B cell (primary cell): ENCODE data around the gene SLC9A6. TPM values are rescaled to one million over a fixed set of nuclear protein-coding genes. Genes with fewer than 3 reads are reported as not detected.

ENCODE experiments used
- ATAC-seq: fragments of 200-7000 bp; cut with Tn5 transposase; one replicate; pipeline ENCODE4 v1.10.0; 2021; ENCODE audit warnings: low read depth, mild to moderate bottlenecking, moderate number of reproducible peaks, moderate library complexity
- CTCF ChIA-PET: fragments of 350-600 bp; sonication (Branson Sonifier 250); formaldehyde crosslinking; loops from one replicate; lab custom pipeline; 2021; ENCODE audit warnings: antibody characterized with exemption, inconsistent platforms; lab: Charles Lee
- POLR2A ChIA-PET: fragments of 350-600 bp; sonication (Branson Sonifier 250); formaldehyde crosslinking; loops from one replicate; lab custom pipeline; 2021; ENCODE audit warnings: antibody characterized with exemption; lab: Charles Lee
- DNase-seq: peaks from one replicate; pipeline ENCODE4 v3.0.0; 2013
- H2AFZ ChIP-seq: 2 replicates; pipeline ENCODE4 v1.6.1; 2012; ENCODE audit warnings: mild to moderate bottlenecking, low read depth, low read length; ENCODE audit not compliant: insufficient read depth, poor library complexity, severe bottlenecking
- H3K27ac ChIP-seq, 2 donors: 1 replicate in 1 of 2; 2 replicates in 1 of 2; pipeline ENCODE4 v1.5.1; 2012 to 2013; ENCODE audit warnings: low read length in 2 of 2, mild to moderate bottlenecking in 2 of 2, moderate library complexity in 1 of 2
- H3K27me3 ChIP-seq, 4 experiments: fragments of 200-600 bp in 1 of 4; sonication (generic) in 1 of 4; replicated peaks in 1 of 4; 1 replicate in 2 of 4; 2 replicates in 2 of 4; pipeline versions ENCODE4 v1.6.1 to v1.7.0; 2013 to 2016; ENCODE audit warnings: low read length in 3 of 4, mild to moderate bottlenecking in 2 of 4, mixed read lengths in 1 of 4, moderate library complexity in 1 of 4; ENCODE audit not compliant: insufficient read depth in 4 of 4, control insufficient read depth in 3 of 4; ENCODE audit errors: control extremely low read depth in 1 of 4
- H3K36me3 ChIP-seq, 2 experiments: replicated peaks in 1 of 2; 1 replicate in 1 of 2; 2 replicates in 1 of 2; pipeline versions ENCODE4 v1.6.1 to v1.7.1; 2013; ENCODE audit warnings: low read length in 1 of 2; ENCODE audit not compliant: insufficient read depth in 2 of 2, control insufficient read depth in 1 of 2; ENCODE audit errors: control extremely low read depth in 1 of 2, extremely low read depth in 1 of 2
- H3K4me1 ChIP-seq, 2 donors: fragments of 200-600 bp in 1 of 2; sonication (generic) in 1 of 2; 1 replicate in 1 of 2; 2 replicates in 1 of 2; pipeline versions ENCODE4 v1.5.1 to v1.6.1; 2013 to 2017; ENCODE audit warnings: low read length in 2 of 2; ENCODE audit not compliant: control insufficient read depth in 2 of 2, insufficient read depth in 2 of 2
- H3K4me2 ChIP-seq: replicated peaks from 2 replicates; pipeline ENCODE3; 2012; ENCODE audit warnings: mild to moderate bottlenecking, low read depth, low read length; ENCODE audit not compliant: poor library complexity, severe bottlenecking
- H3K4me3 ChIP-seq, 5 experiments: fragments of 200-600 bp in 1 of 5; sonication (generic) in 1 of 5; 1 replicate in 3 of 5; 2 replicates in 2 of 5; pipeline versions ENCODE4 v1.5.1 to v1.7.0; 2011 to 2016; ENCODE audit warnings: low read length in 4 of 5, mild to moderate bottlenecking in 4 of 5, low read depth in 2 of 5, control low read depth in 1 of 5, moderate library complexity in 1 of 5; ENCODE audit not compliant: insufficient read depth in 1 of 5; ENCODE audit errors: control extremely low read depth in 1 of 5, extremely low read depth in 1 of 5
- H3K79me2 ChIP-seq: fragments of 200-600 bp; sonication (generic); one replicate; pipeline ENCODE4 v1.6.0; 2016; ENCODE audit warnings: low read length; ENCODE audit not compliant: control insufficient read depth, insufficient read depth
- H3K9ac ChIP-seq: fragments of 200-600 bp; sonication (generic); 2 replicates; pipeline ENCODE4 v1.6.1; 2017; ENCODE audit warnings: mild to moderate bottlenecking, low read length, moderate library complexity
- H3K9me3 ChIP-seq, 3 donors: one replicate each; pipeline versions ENCODE4 v1.6.1 to v1.7.1; 2013; ENCODE audit warnings: low read length in 2 of 3; ENCODE audit not compliant: control insufficient read depth in 2 of 3, insufficient read depth in 1 of 3; ENCODE audit errors: control extremely low read depth in 1 of 3
- H4K20me1 ChIP-seq: 2 replicates; pipeline ENCODE4 v1.6.0; 2012; ENCODE audit warnings: mild to moderate bottlenecking, low read length; ENCODE audit not compliant: insufficient read depth, control insufficient read depth, poor library complexity, severe bottlenecking
- H3K27ac Mint-ChIP-seq: one replicate; pipeline ENCODE4 v1.8.0; 2021; ENCODE audit warnings: mixed read lengths
- H3K27me3 Mint-ChIP-seq: one replicate; pipeline ENCODE4 v1.8.0; 2021; ENCODE audit warnings: mixed read lengths
- H3K4me1 Mint-ChIP-seq: one replicate; pipeline ENCODE4 v1.8.0; 2021; ENCODE audit warnings: mixed read lengths
- H3K4me3 Mint-ChIP-seq: one replicate; pipeline ENCODE4 v1.8.0; 2021; ENCODE audit warnings: mixed read lengths
- H3K9me3 Mint-ChIP-seq: one replicate; pipeline ENCODE4 v1.8.0; 2022; ENCODE audit warnings: mixed read lengths; ENCODE audit not compliant: insufficient read depth
- EZH2 ChIP-seq: IDR thresholded peaks from 2 replicates; pipeline ENCODE4 v1.6.1; 2012; ENCODE audit warnings: borderline replicate concordance, low read depth, mild to moderate bottlenecking, moderate library complexity, low read length; ENCODE audit not compliant: insufficient read depth, poor library complexity, severe bottlenecking
- WGBS: methylation state at CpG from one replicate; pipeline ENCODE4 v1.1.5; 2013; ENCODE audit warnings: missing lambda C conversion rate; ENCODE audit not compliant: insufficient coverage; 5-methylcytosine and 5-hydroxymethylcytosine counted together
- intact Hi-C: fragments of 100-400 bp; cut with micrococcal nuclease; formaldehyde crosslinking; loops from one replicate; pipeline ENCODE4 v1.10.0; 2022
- polyA plus RNA-seq: library from polyadenylated mRNA; depleted of rRNA; stranded (reverse); fragments of >200 nt; gene quantifications from 2 replicates; pipeline ENCODE4 v1.2.3, GENCODE V29; 2012
- total RNA-seq, 2 donors: library from RNA; stranded (reverse); fragments of 120-200 nt in 1 of 2; gene quantifications; 1 replicate in 1 of 2; 2 replicates in 1 of 2; pipeline versions ENCODE4 v1.2.3 to v1.2.4, GENCODE V29; 2013 to 2022
- TF ChIP-seq, protein P1 (sequence below): fragments of 200-600 bp; IDR thresholded peaks from one replicate; pipeline ENCODE4 v1.8.0; 2022; ENCODE audit warnings: antibody characterized with exemption, mild to moderate bottlenecking

The SLC9A6 gene
- total and polyA plus RNA-seq, 2 donors (not counting 1 experiment from before 2014, with no cell fraction given), result 3.1 to 14.5 TPM

- Histone ChIP-seq H3K4me1 (peaks cover 0 to 6% of the 10 kb centered on the region in 2 donors), H3K27me3 (no peaks in the 10 kb centered on the region), H3K9me3 (no peaks in the 10 kb centered on the region), H3K9ac (no peak overlapping the region), H3K27ac (no peak overlapping the region), H3K4me2 (no peak overlapping the region), H4K20me1 (no peaks in the 10 kb centered on the region), H3K79me2 (no peaks in the 10 kb centered on the region), H3K4me3 (no peak overlapping the region), H3K36me3 (no peaks in the 10 kb centered on the region), H2AFZ (no peak overlapping the region)
- no peaks in the 10 kb centered on the region for H3K9me3 Mint-ChIP-seq
- no peak overlapping the region for H3K4me3 Mint-ChIP-seq
- ATAC-seq, result no peak
- ChIA-PET CTCF (no interaction called here), POLR2A (no interaction called here)
- 90% methylated on average over 3 of the region's 7 CpGs for WGBS
- intact Hi-C loops, result no loop called here
- peaks cover 10% of the 10 kb centered on the region for H3K4me1 Mint-ChIP-seq
- no peak overlapping the region for H3K27ac Mint-ChIP-seq
- peaks cover 17% of the 10 kb centered on the region for H3K27me3 Mint-ChIP-seq
- TF ChIP-seq, protein P1, sequence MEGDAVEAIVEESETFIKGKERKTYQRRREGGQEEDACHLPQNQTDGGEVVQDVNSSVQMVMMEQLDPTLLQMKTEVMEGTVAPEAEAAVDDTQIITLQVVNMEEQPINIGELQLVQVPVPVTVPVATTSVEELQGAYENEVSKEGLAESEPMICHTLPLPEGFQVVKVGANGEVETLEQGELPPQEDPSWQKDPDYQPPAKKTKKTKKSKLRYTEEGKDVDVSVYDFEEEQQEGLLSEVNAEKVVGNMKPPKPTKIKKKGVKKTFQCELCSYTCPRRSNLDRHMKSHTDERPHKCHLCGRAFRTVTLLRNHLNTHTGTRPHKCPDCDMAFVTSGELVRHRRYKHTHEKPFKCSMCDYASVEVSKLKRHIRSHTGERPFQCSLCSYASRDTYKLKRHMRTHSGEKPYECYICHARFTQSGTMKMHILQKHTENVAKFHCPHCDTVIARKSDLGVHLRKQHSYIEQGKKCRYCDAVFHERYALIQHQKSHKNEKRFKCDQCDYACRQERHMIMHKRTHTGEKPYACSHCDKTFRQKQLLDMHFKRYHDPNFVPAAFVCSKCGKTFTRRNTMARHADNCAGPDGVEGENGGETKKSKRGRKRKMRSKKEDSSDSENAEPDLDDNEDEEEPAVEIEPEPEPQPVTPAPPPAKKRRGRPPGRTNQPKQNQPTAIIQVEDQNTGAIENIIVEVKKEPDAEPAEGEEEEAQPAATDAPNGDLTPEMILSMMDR, result no peak
- TF ChIP-seq EZH2, result no peak
- no peak for DNase-seq
Measured at GRCh38 chrX:136067966-136068365, 82.7 kb downstream of the SLC9A6 start.

- Mint-ChIP-seq H3K4me3 (no peak overlapping the region), H3K9me3 (no peaks in the 10 kb centered on the region), H3K27me3 (peaks cover 17% of the 10 kb centered on the region), H3K27ac (no peak overlapping the region), H3K4me1 (no peaks in the 10 kb centered on the region)
- POLR2A ChIA-PET, result no interaction called here
- WGBS, result 23% methylated on average over 3 of the region's 5 CpGs
- Histone ChIP-seq H3K27ac (no peak overlapping the region), H3K79me2 (no peaks in the 10 kb centered on the region), H3K9ac (no peak overlapping the region), H2AFZ (no peak overlapping the region), H4K20me1 (no peaks in the 10 kb centered on the region), H3K4me1 (no peaks in the 10 kb centered on the region), H3K4me3 (no peak overlapping the region), H3K4me2 (no peak overlapping the region), H3K9me3 (no peaks in the 10 kb centered on the region), H3K36me3 (no peaks in the 10 kb centered on the region), H3K27me3 (no peaks in the 10 kb centered on the region)
- intact Hi-C loops, result no loop called here
- CTCF ChIA-PET, result no interaction called here
- ATAC-seq, result no peak
- DNase-seq, result no peak
- no peak for TF ChIP-seq EZH2
- TF ChIP-seq, protein P1, result no peak
Measured at GRCh38 chrX:136076942-136077341, 91.7 kb downstream of the SLC9A6 start.
